Sigmoid colon (tissue), 3 donors: Measurements from ENCODE around the gene OR5C1.

ENCODE experiments used
- POLR2A ChIP-seq, 2 donors: fragments of 450-650 bp; IDR thresholded peaks; one replicate each; pipeline ENCODE4 v1.6.1; 2016; ENCODE audit warnings: antibody characterized with exemption in 2 of 2, mild to moderate bottlenecking in 2 of 2, moderate library complexity in 2 of 2
- TF ChIP-seq, protein P1 (sequence below), 4 experiments: fragments of 450-650 bp in 3 of 4; fragments of 200-600 bp in 1 of 4; IDR thresholded peaks; one replicate each; pipeline ENCODE4 v1.5.1; 2016 to 2019; ENCODE audit warnings: antibody characterized with exemption in 4 of 4, mild to moderate bottlenecking in 3 of 4, moderate library complexity in 2 of 4

DNA sequence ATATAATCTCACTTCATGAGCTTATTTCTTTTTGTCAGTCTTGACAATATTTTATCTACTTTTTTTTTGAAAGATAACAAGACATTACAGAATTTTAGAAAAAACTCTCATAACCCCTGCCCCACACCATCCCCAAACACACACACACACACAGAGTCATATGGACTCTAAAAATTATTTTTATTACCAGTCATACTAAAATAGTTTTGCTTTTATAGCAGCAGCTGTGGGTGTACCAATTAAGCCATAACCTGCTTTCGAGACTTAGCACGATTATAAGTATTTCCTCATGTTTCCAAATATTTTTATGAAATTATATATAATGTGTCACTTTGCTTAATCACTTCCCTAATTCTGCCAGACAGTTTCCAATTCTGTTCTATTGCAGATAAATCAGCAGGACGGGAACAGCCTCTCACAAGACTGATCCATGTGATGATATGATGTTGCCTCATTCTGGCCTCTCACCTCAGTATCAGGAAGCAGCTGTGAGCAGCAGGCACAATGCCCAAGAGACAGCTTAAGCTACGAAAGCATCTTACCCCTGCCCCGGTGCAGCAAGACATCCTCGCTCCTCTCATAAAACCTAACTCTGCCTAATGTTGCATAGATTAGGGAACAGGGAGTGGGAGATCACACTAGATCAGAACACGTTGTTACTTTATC is 32.7 kb downstream of the OR5C1 start:
- no peak for TF ChIP-seq POLR2A (IDR thresholded peaks at IDR 0.05)
- TF ChIP-seq, protein P1, sequence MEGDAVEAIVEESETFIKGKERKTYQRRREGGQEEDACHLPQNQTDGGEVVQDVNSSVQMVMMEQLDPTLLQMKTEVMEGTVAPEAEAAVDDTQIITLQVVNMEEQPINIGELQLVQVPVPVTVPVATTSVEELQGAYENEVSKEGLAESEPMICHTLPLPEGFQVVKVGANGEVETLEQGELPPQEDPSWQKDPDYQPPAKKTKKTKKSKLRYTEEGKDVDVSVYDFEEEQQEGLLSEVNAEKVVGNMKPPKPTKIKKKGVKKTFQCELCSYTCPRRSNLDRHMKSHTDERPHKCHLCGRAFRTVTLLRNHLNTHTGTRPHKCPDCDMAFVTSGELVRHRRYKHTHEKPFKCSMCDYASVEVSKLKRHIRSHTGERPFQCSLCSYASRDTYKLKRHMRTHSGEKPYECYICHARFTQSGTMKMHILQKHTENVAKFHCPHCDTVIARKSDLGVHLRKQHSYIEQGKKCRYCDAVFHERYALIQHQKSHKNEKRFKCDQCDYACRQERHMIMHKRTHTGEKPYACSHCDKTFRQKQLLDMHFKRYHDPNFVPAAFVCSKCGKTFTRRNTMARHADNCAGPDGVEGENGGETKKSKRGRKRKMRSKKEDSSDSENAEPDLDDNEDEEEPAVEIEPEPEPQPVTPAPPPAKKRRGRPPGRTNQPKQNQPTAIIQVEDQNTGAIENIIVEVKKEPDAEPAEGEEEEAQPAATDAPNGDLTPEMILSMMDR (IDR thresholded peaks at IDR 0.05): no peak
